Hepatocyte (in vitro differentiated cells): ENCODE data around the gene A3GALT2. TPM values are rescaled to one million over a fixed set of nuclear protein-coding genes. Genes with fewer than 3 reads are reported as not detected.

Experiments
- DNase-seq: peaks from one replicate; pipeline ENCODE4 v3.0.0-alpha.2; 2016; ENCODE audit warnings: low spot score
- H2AFZ ChIP-seq: fragments of 200-600 bp; sonication (generic); 2 replicates; pipeline ENCODE4 v1.6.0; 2016; ENCODE audit warnings: antibody characterized with exemption, mild to moderate bottlenecking
- H3K27ac ChIP-seq: fragments of 200-600 bp; sonication (generic); 2 replicates; pipeline ENCODE4 v1.5.1; 2016; ENCODE audit warnings: mild to moderate bottlenecking
- H3K27me3 ChIP-seq: fragments of 200-600 bp; sonication (generic); 2 replicates; pipeline ENCODE4 v1.6.1; 2016
- H3K36me3 ChIP-seq: fragments of 200-600 bp; sonication (generic); replicated peaks from 2 replicates; pipeline ENCODE4 v1.5.1; 2016; ENCODE audit warnings: low read depth; ENCODE audit not compliant: insufficient read depth
- H3K4me1 ChIP-seq: fragments of 200-600 bp; sonication (generic); 2 replicates; pipeline ENCODE4 v1.5.1; 2016; ENCODE audit warnings: mild to moderate bottlenecking, moderate library complexity; ENCODE audit not compliant: insufficient read depth
- H3K4me2 ChIP-seq: fragments of 200-600 bp; sonication (generic); 2 replicates; pipeline ENCODE4 v1.6.0; 2016
- H3K4me3 ChIP-seq: fragments of 200-600 bp; sonication (generic); 2 replicates; pipeline ENCODE4 v1.5.1; 2016; ENCODE audit warnings: mild to moderate bottlenecking
- H3K79me2 ChIP-seq: fragments of 200-600 bp; sonication (generic); 2 replicates; pipeline ENCODE4 v1.6.0; 2017; ENCODE audit warnings: mild to moderate bottlenecking
- H3K9me2 ChIP-seq: fragments of 200-600 bp; sonication (generic); replicated peaks from 2 replicates; pipeline ENCODE4 v1.6.0; 2017; ENCODE audit warnings: mild to moderate bottlenecking; ENCODE audit not compliant: insufficient read depth
- H3K9me3 ChIP-seq: fragments of 200-600 bp; sonication (generic); 2 replicates; pipeline ENCODE4 v1.5.1; 2016; ENCODE audit warnings: low read depth, mild to moderate bottlenecking
- H4K20me1 ChIP-seq: fragments of 200-600 bp; sonication (generic); 2 replicates; pipeline ENCODE4 v1.6.0; 2016; ENCODE audit warnings: mild to moderate bottlenecking; ENCODE audit not compliant: insufficient read depth, poor library complexity, severe bottlenecking
- CTCF ChIP-seq: fragments of 200-600 bp; sonication (generic); IDR thresholded peaks from 2 replicates; pipeline ENCODE4 v1.5.1; 2016; ENCODE audit warnings: antibody characterized with exemption, mild to moderate bottlenecking; ENCODE audit not compliant: poor library complexity
- EZH2 ChIP-seq: fragments of 200-600 bp; sonication (generic); IDR thresholded peaks from 2 replicates; pipeline ENCODE4 v1.6.1; 2016; ENCODE audit warnings: antibody characterized with exemption, mild to moderate bottlenecking, borderline replicate concordance
- EZH2phosphoT487 ChIP-seq: fragments of 200-600 bp; sonication (generic); IDR thresholded peaks from one replicate; pipeline ENCODE4 v1.6.1; 2018; ENCODE audit warnings: antibody characterized with exemption, mild to moderate bottlenecking, low read depth, moderate library complexity; ENCODE audit not compliant: unreplicated experiment, severe bottlenecking
- WGBS: methylation state at CpG from one replicate; pipeline ENCODE4 v1.1.6; 2016; ENCODE audit warnings: low lambda C conversion rate; ENCODE audit errors: missing lambda C conversion rate; 5-methylcytosine and 5-hydroxymethylcytosine counted together
- polyA plus RNA-seq: library from polyadenylated mRNA; unstranded; fragments of >200 nt; fragmentation: Nextera tagmentation; extraction: Ambion mirVana; gene quantifications from 2 replicates; pipeline ENCODE4 v1.2.1, GENCODE V29; 2016
- total RNA-seq: library from RNA; depleted of rRNA; stranded (reverse); fragments of >200 nt; gene quantifications from 2 replicates; pipeline ENCODE4 v1.2.3, GENCODE V29; 2014

A3GALT2 gene
- total and polyA plus RNA-seq, 2 experiments from 2014 or later = not detected

- H3K9me2 ChIP-seq = no peaks in the 10 kb centered on the region
- no peak overlapping the region for H3K27ac ChIP-seq
- no peaks in the 10 kb centered on the region for H4K20me1 ChIP-seq
- H3K4me2 ChIP-seq = no peak overlapping the region
- H3K9me3 ChIP-seq = no peaks in the 10 kb centered on the region
- no peak overlapping the region for H3K4me3 ChIP-seq
- DNase-seq = no peak
- peaks cover 2% of the 10 kb centered on the region for H3K79me2 ChIP-seq
- peaks cover 26% of the 10 kb centered on the region for H3K4me1 ChIP-seq
- no peak overlapping the region for H2AFZ ChIP-seq
- no peaks in the 10 kb centered on the region for H3K27me3 ChIP-seq
- 90% methylated on average over 3 of the region's 3 CpGs for WGBS
- H3K36me3 ChIP-seq = no peaks in the 10 kb centered on the region
- TF ChIP-seq EZH2phosphoT487 = no peak
- no peak for TF ChIP-seq CTCF
- no peak for TF ChIP-seq EZH2
Measured at GRCh38 chr1:33358795-33359503, 38.1 kb upstream of the A3GALT2 start.

GRCh38 chr1:33358114-33358794 is 37.4 kb upstream of the A3GALT2 start:
- 50% methylated on average over 4 of the region's 4 CpGs for WGBS
- TF ChIP-seq CTCF = no peak
- TF ChIP-seq EZH2 = no peak
- no peak for TF ChIP-seq EZH2phosphoT487
- Histone ChIP-seq H3K9me2 (no peaks in the 10 kb centered on the region), H3K4me1 (peaks cover 19% of the 10 kb centered on the region), H3K9me3 (no peaks in the 10 kb centered on the region), H3K4me3 (no peak overlapping the region), H3K36me3 (no peaks in the 10 kb centered on the region), H3K27ac (no peak overlapping the region), H3K27me3 (no peaks in the 10 kb centered on the region), H3K79me2 (peaks cover 2% of the 10 kb centered on the region), H3K4me2 (no peak overlapping the region), H4K20me1 (no peaks in the 10 kb centered on the region), H2AFZ (no peak overlapping the region)
- DNase-seq = no peak

GRCh38 chr1:33357099-33357498 is 36.2 kb upstream of the A3GALT2 start:
- Histone ChIP-seq H3K36me3 (no peaks in the 10 kb centered on the region), H3K27me3 (no peaks in the 10 kb centered on the region), H4K20me1 (no peaks in the 10 kb centered on the region), H3K27ac (no peak overlapping the region), H3K79me2 (peaks cover 3% of the 10 kb centered on the region), H3K9me3 (no peaks in the 10 kb centered on the region), H3K4me3 (no peak overlapping the region), H3K4me1 (peaks cover 8% of the 10 kb centered on the region), H2AFZ (no peak overlapping the region), H3K4me2 (no peak overlapping the region), H3K9me2 (no peaks in the 10 kb centered on the region)
- WGBS = 90% methylated on average over 5 of the region's 5 CpGs
- no peak for DNase-seq
- TF ChIP-seq EZH2phosphoT487 (no peak), CTCF (no peak)
